Prostate gland (tissue), 2 donors: ENCODE results near the gene EPS8L3.

Experiments
- POLR2A ChIP-seq: fragments of 450-650 bp; IDR thresholded peaks from one replicate; pipeline ENCODE4 v1.6.1; 2016; ENCODE audit warnings: antibody characterized with exemption, mild to moderate bottlenecking
- POLR2AphosphoS5 ChIP-seq: sonication (generic); formaldehyde crosslinking; IDR thresholded peaks from one replicate; pipeline ENCODE4 v1.6.1; 2017; ENCODE audit warnings: antibody characterized with exemption
- TF ChIP-seq, protein P1 (sequence below), 4 experiments: fragments of 200-600 bp in 2 of 4; fragments of 450-650 bp in 2 of 4; sonication (generic) in 2 of 4; IDR thresholded peaks; 1 replicate in 3 of 4; 2 replicates in 1 of 4; pipeline ENCODE4 v1.5.1; 2016 to 2019; ENCODE audit warnings: antibody characterized with exemption in 4 of 4, mild to moderate bottlenecking in 2 of 4, moderate library complexity in 2 of 4

DNA sequence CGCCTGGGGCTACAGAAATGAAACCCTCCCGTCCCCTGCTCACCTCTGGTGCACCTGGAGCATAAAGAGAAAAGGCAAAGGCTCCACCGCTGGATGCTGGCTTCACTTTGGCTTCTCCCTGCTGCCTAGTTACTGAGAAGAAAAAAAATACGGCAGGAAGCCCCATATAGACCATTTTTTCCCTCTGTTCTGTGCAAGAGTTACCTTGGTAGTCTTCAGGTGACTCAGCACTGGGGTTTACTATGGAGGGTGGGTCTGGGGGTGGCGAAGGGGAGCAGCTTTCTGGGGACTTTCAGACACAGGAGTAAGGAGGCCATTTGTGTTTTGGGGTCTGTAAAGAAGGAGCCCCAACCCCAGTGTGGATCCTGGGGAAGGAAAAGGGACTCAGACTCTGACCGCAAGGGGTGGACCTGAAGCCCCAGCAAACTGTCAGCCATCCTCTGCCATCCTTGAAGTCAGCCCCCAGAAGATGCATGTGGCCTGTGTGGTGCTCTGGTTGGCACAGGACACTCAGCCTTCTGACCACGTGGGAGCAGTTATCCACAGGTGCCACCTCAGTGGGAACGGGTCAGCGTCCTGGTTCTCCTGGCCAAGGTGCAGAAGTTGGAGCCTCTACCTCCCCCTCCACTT, 25.9 kb upstream of the EPS8L3 start:
- TF ChIP-seq POLR2A (no peak), POLR2AphosphoS5 (no peak)
- TF ChIP-seq, protein P1, sequence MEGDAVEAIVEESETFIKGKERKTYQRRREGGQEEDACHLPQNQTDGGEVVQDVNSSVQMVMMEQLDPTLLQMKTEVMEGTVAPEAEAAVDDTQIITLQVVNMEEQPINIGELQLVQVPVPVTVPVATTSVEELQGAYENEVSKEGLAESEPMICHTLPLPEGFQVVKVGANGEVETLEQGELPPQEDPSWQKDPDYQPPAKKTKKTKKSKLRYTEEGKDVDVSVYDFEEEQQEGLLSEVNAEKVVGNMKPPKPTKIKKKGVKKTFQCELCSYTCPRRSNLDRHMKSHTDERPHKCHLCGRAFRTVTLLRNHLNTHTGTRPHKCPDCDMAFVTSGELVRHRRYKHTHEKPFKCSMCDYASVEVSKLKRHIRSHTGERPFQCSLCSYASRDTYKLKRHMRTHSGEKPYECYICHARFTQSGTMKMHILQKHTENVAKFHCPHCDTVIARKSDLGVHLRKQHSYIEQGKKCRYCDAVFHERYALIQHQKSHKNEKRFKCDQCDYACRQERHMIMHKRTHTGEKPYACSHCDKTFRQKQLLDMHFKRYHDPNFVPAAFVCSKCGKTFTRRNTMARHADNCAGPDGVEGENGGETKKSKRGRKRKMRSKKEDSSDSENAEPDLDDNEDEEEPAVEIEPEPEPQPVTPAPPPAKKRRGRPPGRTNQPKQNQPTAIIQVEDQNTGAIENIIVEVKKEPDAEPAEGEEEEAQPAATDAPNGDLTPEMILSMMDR (IDR thresholded peaks at IDR 0.05) = no peak
